ENCODE measurements around the gene VPS29. TPM values are rescaled to one million over a fixed set of nuclear protein-coding genes. Genes with fewer than 3 reads are reported as not detected.
"Not testable (repeated sequence)": the region's sequence is repeated elsewhere in the genome, so short reads cannot be mapped to it uniquely, and the experiment has no call there.

The VPS29 gene
- polyA plus RNA-seq, 1 of the 3 experiments (the other 2 are of a cell fraction): 110 TPM

GRCh38 chr12:110530511-110530910 is 28.6 kb upstream of the VPS29 start:
- Histone ChIP-seq H3K9me3 (no peaks in the 10 kb centered on the region), H3F3A (replicated peaks; ENCODE audit: insufficient read depth) (no peaks in the 10 kb centered on the region), H3K4me1 (ENCODE audit: control insufficient read depth in 1 of 2, insufficient read depth in 2 of 2, low read depth in 1 of 2, low read length in 1 of 2) (peaks cover 0 to 10% of the 10 kb centered on the region in 2 experiments), H3K27ac (ENCODE audit: low read depth in 2 of 2, low read length in 1 of 2) (no peak overlapping the region), H4K20me1 (ENCODE audit: insufficient read depth) (no peaks in the 10 kb centered on the region), H3K36me3 (replicated peaks in 1 of 2; ENCODE audit: control insufficient read depth in 1 of 2, insufficient read depth in 2 of 2, low read length in 1 of 2) (peaks cover 5 to 11% of the 10 kb centered on the region in 2 experiments), H3K9me2 (no peaks in the 10 kb centered on the region), H3K4me2 (no peak overlapping the region), H3K4me3 (ENCODE audit: low read depth in 2 of 2, low read length in 1 of 2) (no peak overlapping the region), H3K27me3 (ENCODE audit: insufficient read depth) (no peaks in the 10 kb centered on the region), H3K79me2 (ENCODE audit: insufficient read depth) (peaks cover 9% of the 10 kb centered on the region; the same call in 1 of the 2 replicates), H3K9ac (no peak overlapping the region), H2AFZ (ENCODE audit: low read depth) (no peak overlapping the region)
- ChIA-PET POLR2A (no interaction called here), CTCF (interaction anchor here (1.6 kb wide), 1 partner anchor 22 kb away, joined by 7 read pairs; no protein-coding TSS in a partner anchor)
- TF ChIP-seq SMC3 (IDR thresholded peaks at IDR 0.05; ENCODE audit: low read depth, low read length): no peak
- no peak for TF ChIP-seq SIN3A (IDR thresholded peaks at IDR 0.05; ENCODE audit: borderline replicate concordance, low read depth, low read length)
- TF ChIP-seq POLR2AphosphoS5 (IDR thresholded peaks at IDR 0.05; ENCODE audit: low read depth, low read length): no peak
- TF ChIP-seq NFIC (IDR thresholded peaks at IDR 0.05; ENCODE audit: borderline replicate concordance): no peak
- no peak for TF ChIP-seq EZH2phosphoT487 (IDR thresholded peaks at IDR 0.05; ENCODE audit: borderline replicate concordance, low read depth)
- 94% methylated on average over 2 of the region's 2 CpGs for WGBS (ENCODE audit: low lambda C conversion rate)
- DNase-seq: no peak

GRCh38 chr12:110528277-110528839 is 26.4 kb upstream of the VPS29 start:
- H3K4me1 ChIP-seq (ENCODE audit: control insufficient read depth in 1 of 2, insufficient read depth in 2 of 2, low read depth in 1 of 2, low read length in 1 of 2): peaks cover 0 to 10% of the 10 kb centered on the region in 2 experiments
- H3K27me3 ChIP-seq (ENCODE audit: insufficient read depth): no peaks in the 10 kb centered on the region
- H3K4me2 ChIP-seq: no peak overlapping the region
- ChIA-PET POLR2A (no interaction called here), CTCF (interaction anchor here (0.9 to 2.4 kb wide), 4 partner anchors 15 to 359 kb away, joined by 4 to 6 read pairs (median 4); no protein-coding TSS in a partner anchor)
- H3K9me2 ChIP-seq: no peaks in the 10 kb centered on the region
- no peaks in the 10 kb centered on the region for H3K79me2 ChIP-seq (ENCODE audit: insufficient read depth)
- no peak overlapping the region for H2AFZ ChIP-seq (ENCODE audit: low read depth)
- no peak overlapping the region for H3K27ac ChIP-seq (ENCODE audit: low read depth in 2 of 2, low read length in 1 of 2)
- no peaks in the 10 kb centered on the region for H3F3A ChIP-seq (replicated peaks; ENCODE audit: insufficient read depth)
- DNase-seq: no peak
- peaks cover 0 to 2% of the 10 kb centered on the region in 2 experiments for H3K36me3 ChIP-seq (replicated peaks in 1 of 2; ENCODE audit: control insufficient read depth in 1 of 2, insufficient read depth in 2 of 2, low read length in 1 of 2)
- 86% methylated on average over 6 of the region's 6 CpGs for WGBS (ENCODE audit: low lambda C conversion rate)
- no peaks in the 10 kb centered on the region for H4K20me1 ChIP-seq (ENCODE audit: insufficient read depth)
- no peak overlapping the region for H3K9ac ChIP-seq
- H3K4me3 ChIP-seq (ENCODE audit: low read depth in 2 of 2, low read length in 1 of 2): no peak overlapping the region
- TF ChIP-seq SIN3A (IDR thresholded peaks at IDR 0.05; ENCODE audit: borderline replicate concordance, low read depth, low read length) (no peak), RXRA (IDR thresholded peaks at IDR 0.05; ENCODE audit: borderline replicate concordance, low read depth) (no peak), REST (IDR thresholded peaks at IDR 0.05; ENCODE audit: low read depth, low read length) (no peak)
- no peaks in the 10 kb centered on the region for H3K9me3 ChIP-seq

GRCh38 chr12:110520876-110521712 is 19.2 kb upstream of the VPS29 start:
- H4K20me1 ChIP-seq (ENCODE audit: insufficient read depth); H3K4me3 ChIP-seq (ENCODE audit: low read depth in 2 of 2, low read length in 1 of 2); H3K36me3 ChIP-seq (replicated peaks in 1 of 2; ENCODE audit: control insufficient read depth in 1 of 2, insufficient read depth in 2 of 2, low read length in 1 of 2); DNase-seq; H3K9ac ChIP-seq; H3K9me3 ChIP-seq; H3K4me2 ChIP-seq; H3K27me3 ChIP-seq (ENCODE audit: insufficient read depth); H3K27ac ChIP-seq (ENCODE audit: low read depth in 2 of 2, low read length in 1 of 2); H3K9me2 ChIP-seq; H3K79me2 ChIP-seq (ENCODE audit: insufficient read depth); H3F3A ChIP-seq (replicated peaks; ENCODE audit: insufficient read depth); H3K4me1 ChIP-seq (ENCODE audit: control insufficient read depth in 1 of 2, insufficient read depth in 2 of 2, low read depth in 1 of 2, low read length in 1 of 2): not testable (repeated sequence)
- ChIA-PET CTCF (interaction anchor here (0.6 kb wide), 1 partner anchor 52 kb away, joined by 3 read pairs; the partner anchor contains the start of gene FAM216A), POLR2A (interaction anchor here (0.6 kb wide), 1 partner anchor 27 kb away, joined by 3 read pairs; no protein-coding TSS in a partner anchor)
- H2AFZ ChIP-seq (ENCODE audit: low read depth): 0 out of 2 replicates have a peak overlapping the region, but pooled peaks have one; percentile 41
- 95% methylated on average over 11 of the region's 11 CpGs for WGBS (ENCODE audit: low lambda C conversion rate)

- H2AFZ ChIP-seq (ENCODE audit: low read depth); H3K27me3 ChIP-seq (ENCODE audit: insufficient read depth); H3K9ac ChIP-seq; H3K4me1 ChIP-seq (ENCODE audit: control insufficient read depth in 1 of 2, insufficient read depth in 2 of 2, low read depth in 1 of 2, low read length in 1 of 2); H3K36me3 ChIP-seq (replicated peaks in 1 of 2; ENCODE audit: control insufficient read depth in 1 of 2, insufficient read depth in 2 of 2, low read length in 1 of 2); H3K79me2 ChIP-seq (ENCODE audit: insufficient read depth); H4K20me1 ChIP-seq (ENCODE audit: insufficient read depth); DNase-seq; H3K27ac ChIP-seq (ENCODE audit: low read depth in 2 of 2, low read length in 1 of 2); H3K4me2 ChIP-seq; H3F3A ChIP-seq (replicated peaks; ENCODE audit: insufficient read depth); H3K4me3 ChIP-seq (ENCODE audit: low read depth in 2 of 2, low read length in 1 of 2); H3K9me3 ChIP-seq; POLR2A ChIA-PET; H3K9me2 ChIP-seq: not testable (repeated sequence)
- CTCF ChIA-PET: interaction anchor here (1.2 kb wide), 1 partner anchor 49 kb away, joined by 3 read pairs; the partner anchor contains the start of gene FAM216A
- 83% methylated on average over 8 of the region's 8 CpGs for WGBS (ENCODE audit: low lambda C conversion rate)
These were observed 16.1 kb upstream of the VPS29 start for GRCh38 chr12:110518014-110518413.
